ENCODE data around the gene FOXP2.
"Not testable (repeated sequence)": the region's sequence is repeated elsewhere in the genome, so short reads cannot be mapped to it uniquely, and the experiment has no call there.

The FOXP2 gene

DNA sequence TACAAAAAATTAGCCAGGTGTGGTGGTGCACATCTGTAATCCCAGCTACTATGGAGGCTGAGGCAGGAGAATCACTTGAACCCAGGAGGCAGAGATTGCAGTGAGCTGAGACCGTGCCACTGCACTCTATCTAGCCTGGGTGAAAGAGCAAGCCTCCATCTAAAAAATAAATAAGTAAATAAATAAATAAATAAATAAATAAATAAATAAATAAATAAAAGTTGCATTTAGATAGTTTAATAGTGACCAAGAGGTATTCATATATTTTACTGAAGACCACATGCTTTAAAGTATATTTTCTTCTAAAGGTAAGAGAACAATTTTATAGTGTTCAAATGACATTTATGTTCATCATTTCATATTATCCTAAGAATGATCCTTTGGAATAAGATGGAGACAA, 82.9 kb downstream of the FOXP2 start:
- not testable (repeated sequence) for DNase-seq (ENCODE audit: low read depth in 4 of 4, low spot score in 1 of 4)

GRCh38 chr7:114502454-114503254, 88.0 kb downstream of the FOXP2 start:
- no peak for DNase-seq (ENCODE audit: low read depth in 4 of 4, low spot score in 1 of 4)

DNA sequence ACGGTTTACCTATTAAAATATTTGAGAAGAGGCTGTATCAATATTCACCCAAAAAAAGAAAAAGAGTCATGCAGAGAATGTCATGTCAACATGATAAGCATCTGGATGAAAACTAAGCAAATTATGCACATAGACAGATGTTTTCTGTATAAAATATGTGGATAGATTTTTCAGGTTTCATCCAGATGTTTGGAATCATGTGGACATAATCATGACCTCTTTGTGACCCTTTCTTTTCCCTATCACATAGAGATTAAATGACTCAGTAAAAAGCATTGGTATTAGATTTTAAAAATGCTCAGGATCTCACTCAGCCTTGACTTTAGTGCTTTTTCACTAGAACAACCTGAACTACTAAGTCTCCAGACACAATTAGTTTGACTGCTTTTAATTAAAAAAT, 90.0 kb downstream of the FOXP2 start:
- no peak for DNase-seq (ENCODE audit: low read depth in 4 of 4, low spot score in 1 of 4)

GRCh38 chr7:114507381-114507780, 92.8 kb downstream of the FOXP2 start:
- DNase-seq (ENCODE audit: low read depth in 4 of 4, low spot score in 1 of 4): no peak

- no peak for DNase-seq (ENCODE audit: low read depth in 4 of 4, low spot score in 1 of 4)
These were observed 93.5 kb downstream of the FOXP2 start for GRCh38 chr7:114508086-114508485.

GRCh38 chr7:114510824-114511223, 96.2 kb downstream of the FOXP2 start:
- not testable (repeated sequence) for DNase-seq (ENCODE audit: low read depth in 4 of 4, low spot score in 1 of 4)

DNA sequence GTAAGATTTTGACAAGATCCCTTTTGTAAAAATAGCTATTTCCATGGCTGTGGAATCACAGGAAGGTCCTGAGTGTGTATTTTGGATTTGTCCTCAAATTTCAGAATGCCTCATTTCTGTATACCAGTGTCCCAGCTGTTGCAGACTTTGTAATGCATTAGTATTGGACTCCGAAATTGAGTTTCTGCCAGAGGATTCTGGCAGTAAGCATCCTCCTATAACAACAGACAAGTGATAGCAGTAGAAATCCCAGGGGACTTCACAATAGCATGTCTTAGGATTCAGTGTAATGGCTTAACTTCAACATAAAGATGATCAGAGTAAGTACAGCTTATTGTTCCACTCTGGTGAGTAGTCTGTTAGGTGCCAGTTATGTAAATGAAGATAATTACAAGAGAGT, 104.6 kb downstream of the FOXP2 start:
- no peak for DNase-seq (ENCODE audit: low read depth in 4 of 4, low spot score in 1 of 4)

DNA sequence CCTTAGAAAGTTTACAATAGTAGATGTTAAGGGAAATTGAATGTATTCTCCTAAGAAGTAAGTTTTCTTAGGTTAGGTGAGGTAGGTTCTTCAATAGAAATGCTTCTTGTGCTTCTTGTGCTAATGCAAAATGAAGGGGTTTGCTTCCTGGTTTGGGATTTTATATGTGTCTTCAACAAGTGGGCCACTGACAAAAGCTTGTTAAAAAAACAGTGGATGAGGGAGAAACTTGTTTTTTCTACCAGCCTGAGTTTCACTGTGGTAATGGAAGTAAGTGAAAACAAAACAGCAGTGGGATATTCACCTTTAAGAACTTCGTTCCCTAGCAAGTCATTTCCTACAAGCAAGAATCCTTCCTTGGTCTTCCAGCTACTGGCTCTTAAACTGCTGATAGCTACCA, 107.5 kb downstream of the FOXP2 start:
- no peak for DNase-seq (ENCODE audit: low read depth in 4 of 4, low spot score in 1 of 4)

- no peak for DNase-seq (ENCODE audit: low read depth in 4 of 4, low spot score in 1 of 4)
These were observed 113.0 kb downstream of the FOXP2 start for GRCh38 chr7:114527589-114527988.

DNA sequence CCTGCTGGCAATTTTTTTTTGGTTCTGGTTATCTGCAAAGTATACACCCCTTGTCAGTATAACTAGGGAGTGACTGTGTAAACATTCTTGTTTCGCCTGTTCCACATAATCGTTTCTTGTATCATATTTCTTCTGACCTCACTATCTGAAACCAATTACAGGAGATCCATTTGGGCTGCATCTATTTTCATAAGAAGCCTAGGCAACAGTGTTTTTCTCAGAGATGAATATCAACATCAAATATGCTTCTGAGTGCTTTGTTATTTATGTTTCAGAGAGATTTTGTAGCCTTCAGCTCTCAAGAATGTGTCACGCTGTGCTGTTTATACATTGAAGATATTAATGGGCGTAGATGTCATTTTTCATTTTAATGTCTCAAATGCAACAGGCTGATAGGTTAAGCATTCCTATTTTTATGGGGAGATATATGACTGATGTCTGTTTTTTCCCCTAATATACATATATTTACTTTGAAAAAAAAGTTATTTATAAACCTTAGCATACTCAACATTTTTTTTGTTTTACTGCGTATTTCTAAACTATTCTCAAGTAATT, 115.5 kb downstream of the FOXP2 start:
- DNase-seq (ENCODE audit: low read depth in 4 of 4, low spot score in 1 of 4): no peak

DNA sequence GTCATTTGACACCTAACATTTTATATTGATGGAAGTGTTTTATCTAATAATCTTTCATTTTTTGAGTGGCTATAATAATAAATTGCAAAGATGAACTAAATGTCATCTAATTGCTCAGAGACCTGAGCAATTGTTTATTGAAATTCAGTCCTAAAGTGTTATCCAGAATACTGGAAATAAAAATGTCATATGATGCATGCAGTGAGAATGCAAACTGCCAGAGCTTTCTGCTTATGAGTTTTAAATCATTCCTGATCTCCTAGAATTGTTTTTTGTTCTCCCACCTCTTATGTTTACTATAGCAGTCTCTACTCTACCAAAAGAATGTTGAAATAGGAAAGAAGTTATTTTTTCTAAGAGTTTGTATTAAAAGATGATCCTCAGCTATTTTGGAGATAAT, 116.7 kb downstream of the FOXP2 start:
- no peak for DNase-seq (ENCODE audit: low read depth in 4 of 4, low spot score in 1 of 4)

- DNase-seq (ENCODE audit: low read depth in 4 of 4, low spot score in 1 of 4): no peak
These were observed 118.5 kb downstream of the FOXP2 start for GRCh38 chr7:114533131-114533530.

DNA sequence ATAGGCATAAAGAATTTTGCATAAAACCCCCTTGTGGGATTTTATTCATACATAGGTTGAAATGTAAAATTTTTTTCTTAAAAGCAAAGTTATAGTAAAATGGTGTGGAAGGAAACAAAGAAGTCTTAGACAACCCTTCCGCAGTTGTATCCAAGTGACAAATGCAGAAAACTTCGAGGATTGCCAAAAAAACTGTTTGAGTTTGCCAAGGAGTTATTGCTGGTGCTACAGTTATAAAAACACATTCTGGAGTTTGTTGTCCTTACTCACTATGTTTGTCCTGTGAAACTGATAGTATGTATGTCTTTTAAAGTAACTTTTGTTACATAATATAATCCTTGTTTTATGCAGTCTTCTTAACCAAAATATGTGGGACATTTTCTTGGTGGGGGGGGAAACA, 120.3 kb downstream of the FOXP2 start:
- no peak for DNase-seq (ENCODE audit: low read depth in 4 of 4, low spot score in 1 of 4)

DNA sequence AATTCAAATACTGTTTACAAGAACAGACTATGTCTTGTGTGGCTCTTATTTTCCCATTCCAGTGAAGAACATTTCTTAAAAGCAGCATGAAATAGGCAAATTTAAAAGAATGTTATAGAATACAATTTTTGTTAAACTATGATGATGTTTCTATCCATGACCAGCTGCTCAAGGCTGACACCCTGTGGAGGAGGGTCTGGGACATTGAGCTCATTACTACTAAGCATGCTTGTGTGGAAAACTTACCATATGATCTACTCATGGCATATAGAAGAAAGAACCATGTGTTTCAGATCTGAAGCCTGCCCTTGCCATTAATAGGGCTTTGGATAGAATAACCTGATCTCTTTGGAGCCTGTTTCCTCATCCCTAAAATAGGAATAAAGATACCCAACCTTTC, 125.0 kb downstream of the FOXP2 start:
- no peak for DNase-seq (ENCODE audit: low read depth in 4 of 4, low spot score in 1 of 4)

DNA sequence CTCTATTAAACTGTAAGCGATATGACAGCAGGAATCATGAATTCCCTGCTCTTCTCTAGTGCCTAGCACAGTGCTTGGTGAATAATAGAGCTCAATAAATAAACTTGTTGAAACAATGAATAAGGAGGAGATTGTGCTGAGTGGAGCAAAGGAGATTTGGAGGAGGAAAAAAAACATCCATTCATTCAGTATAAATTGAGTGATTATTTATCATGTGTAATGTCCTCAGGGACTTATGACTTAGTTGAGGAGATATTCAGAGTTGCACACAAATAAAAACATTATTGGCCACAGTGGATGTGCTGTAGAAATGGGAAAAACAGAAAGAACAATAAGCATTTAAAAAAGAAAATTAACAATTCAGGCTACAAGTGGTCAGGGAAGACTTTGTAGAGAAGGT, 125.7 kb downstream of the FOXP2 start:
- no peak for DNase-seq (ENCODE audit: low read depth in 4 of 4, low spot score in 1 of 4)

DNA sequence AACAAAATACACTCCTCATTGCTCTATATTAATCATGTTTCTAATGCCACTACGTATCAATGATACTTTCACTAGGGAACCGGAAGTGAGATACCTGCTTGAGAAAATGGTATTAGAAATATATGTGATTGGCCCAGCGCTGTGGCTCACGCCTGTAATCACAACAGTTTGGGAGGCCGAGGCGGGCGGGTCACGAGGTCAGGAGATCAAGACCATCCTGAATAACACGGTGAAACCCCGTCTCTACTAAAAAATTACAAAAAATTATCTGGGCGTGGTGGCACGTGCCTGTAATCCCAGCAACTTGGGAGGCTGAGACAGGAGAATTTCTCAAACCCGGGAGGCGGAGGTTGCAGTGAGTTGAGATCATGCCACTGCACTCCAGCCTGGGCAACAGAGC, 132.7 kb downstream of the FOXP2 start:
- not testable (repeated sequence) for DNase-seq (ENCODE audit: low read depth in 4 of 4, low spot score in 1 of 4)

- DNase-seq (ENCODE audit: low read depth in 4 of 4, low spot score in 1 of 4): no peak
These were observed 133.7 kb downstream of the FOXP2 start for GRCh38 chr7:114548081-114548980.

GRCh38 chr7:114554781-114555537, 140.3 kb downstream of the FOXP2 start:
- no peak for DNase-seq (ENCODE audit: low read depth in 4 of 4, low spot score in 1 of 4)

GRCh38 chr7:114567416-114567815, 152.8 kb downstream of the FOXP2 start:
- no peak for DNase-seq (ENCODE audit: low read depth in 4 of 4, low spot score in 1 of 4)

DNA sequence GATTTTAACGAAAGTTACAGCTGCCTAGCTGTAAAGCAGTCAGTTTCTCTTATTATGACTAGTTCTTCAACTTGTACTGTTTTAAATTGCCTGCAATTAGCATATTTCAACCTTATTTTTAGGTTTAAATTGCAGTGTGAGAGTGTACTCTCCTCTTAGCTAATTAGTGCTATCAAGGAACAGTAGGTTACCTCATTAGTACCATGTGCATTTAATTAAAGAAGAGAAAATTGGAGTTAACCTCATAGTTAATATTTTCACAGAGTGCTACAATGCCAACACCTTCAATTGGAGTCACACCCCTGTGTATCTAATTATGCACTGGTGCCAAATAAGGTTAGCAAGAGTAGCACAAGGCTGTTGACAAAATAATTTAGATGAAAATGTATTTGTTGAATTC, 154.6 kb downstream of the FOXP2 start:
- no peak for DNase-seq (ENCODE audit: low read depth in 4 of 4, low spot score in 1 of 4)

- no peak for DNase-seq (ENCODE audit: low read depth in 4 of 4, low spot score in 1 of 4)
These were observed 159.8 kb downstream of the FOXP2 start for GRCh38 chr7:114574384-114574783.

All from stimulated activated CD4-positive, alpha-beta T cell treated with anti-CD3 and anti-CD28 coated beads, Interleukin-1b, Interleukin-23, amount 100 ng/mL, for 24 hours (primary cell).